Activated T-cell treated with anti-CD3 and anti-CD28 coated beads for 1 hour (primary cell): ENCODE measurements around the gene NEU4.
"Not testable (repeated sequence)": the region's sequence is repeated elsewhere in the genome, so short reads cannot be mapped to it uniquely, and the experiment has no call there.

Source experiments
- DNase-seq: peaks from one replicate; pipeline ENCODE4 v3.0.0-alpha.2; 2020; ENCODE audit warnings: low read depth

Gene NEU4

DNA sequence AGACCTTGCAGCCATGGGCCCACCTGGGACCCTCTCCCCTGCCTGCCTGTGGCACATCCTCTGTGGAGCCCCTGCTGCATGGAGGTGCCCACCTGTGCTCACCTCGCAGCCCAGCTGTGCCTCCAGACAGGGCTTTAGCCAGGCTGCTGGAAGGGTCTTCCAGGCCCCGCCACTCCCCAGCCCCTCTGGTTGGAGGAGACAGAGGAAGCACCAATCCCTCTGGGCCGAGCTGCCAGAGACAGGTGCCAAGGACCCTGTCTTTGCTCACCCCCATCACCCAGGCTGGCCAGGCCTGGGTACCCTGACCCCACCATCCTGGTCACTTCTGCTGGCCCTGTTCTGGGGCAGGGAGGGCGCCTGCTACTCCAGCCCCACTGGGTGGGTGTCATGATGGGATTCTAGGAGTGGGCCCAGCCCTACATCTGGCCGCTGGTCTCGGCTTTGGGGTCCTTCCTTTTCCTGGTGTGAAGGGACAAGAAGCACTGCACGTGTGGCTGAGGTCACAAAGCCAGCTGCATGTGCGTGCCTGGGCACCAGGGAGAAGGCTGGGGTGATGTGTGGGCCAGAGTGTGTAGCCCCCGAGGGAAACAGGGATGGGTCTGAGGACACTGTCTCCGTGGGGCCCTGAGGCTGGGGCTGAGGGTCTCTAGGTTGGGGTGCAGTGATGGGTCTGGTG is 9.3 kb upstream of the NEU4 start:
- no peak for DNase-seq

DNA sequence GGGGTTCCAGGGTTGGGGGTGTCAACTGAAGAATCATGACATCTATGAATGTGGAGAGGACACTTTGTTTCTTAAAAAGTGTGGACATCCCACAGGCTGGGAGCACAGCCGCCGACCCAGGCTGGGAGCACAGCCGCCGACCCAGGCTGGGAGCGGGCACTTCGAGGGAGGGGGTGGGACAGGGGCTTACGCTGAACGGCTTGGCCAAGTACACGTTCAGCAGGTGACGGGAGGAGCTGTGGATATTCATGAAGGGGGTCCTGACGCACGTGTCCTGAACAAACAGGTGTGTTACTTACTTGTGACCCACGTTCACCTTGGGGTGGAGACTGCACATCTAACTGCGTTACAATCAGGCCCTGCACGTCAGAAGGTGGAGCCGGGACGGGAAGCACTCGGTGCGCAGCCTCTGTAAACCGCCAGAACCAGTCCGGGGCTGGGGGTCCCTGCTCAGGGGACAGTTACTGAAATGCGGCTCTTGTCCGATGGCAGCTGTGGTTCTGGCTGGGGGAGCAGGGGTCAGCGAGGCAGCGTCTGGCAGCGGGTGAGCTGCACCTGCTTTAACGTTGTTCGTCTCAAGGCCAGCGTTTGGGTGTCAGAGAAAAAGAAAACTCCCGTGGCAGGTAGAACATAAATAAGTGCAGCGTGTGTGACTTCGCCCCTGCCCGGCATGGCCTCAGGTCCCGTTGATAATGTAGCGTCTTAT is 8.6 kb upstream of the NEU4 start:
- not testable (repeated sequence) for DNase-seq

DNA sequence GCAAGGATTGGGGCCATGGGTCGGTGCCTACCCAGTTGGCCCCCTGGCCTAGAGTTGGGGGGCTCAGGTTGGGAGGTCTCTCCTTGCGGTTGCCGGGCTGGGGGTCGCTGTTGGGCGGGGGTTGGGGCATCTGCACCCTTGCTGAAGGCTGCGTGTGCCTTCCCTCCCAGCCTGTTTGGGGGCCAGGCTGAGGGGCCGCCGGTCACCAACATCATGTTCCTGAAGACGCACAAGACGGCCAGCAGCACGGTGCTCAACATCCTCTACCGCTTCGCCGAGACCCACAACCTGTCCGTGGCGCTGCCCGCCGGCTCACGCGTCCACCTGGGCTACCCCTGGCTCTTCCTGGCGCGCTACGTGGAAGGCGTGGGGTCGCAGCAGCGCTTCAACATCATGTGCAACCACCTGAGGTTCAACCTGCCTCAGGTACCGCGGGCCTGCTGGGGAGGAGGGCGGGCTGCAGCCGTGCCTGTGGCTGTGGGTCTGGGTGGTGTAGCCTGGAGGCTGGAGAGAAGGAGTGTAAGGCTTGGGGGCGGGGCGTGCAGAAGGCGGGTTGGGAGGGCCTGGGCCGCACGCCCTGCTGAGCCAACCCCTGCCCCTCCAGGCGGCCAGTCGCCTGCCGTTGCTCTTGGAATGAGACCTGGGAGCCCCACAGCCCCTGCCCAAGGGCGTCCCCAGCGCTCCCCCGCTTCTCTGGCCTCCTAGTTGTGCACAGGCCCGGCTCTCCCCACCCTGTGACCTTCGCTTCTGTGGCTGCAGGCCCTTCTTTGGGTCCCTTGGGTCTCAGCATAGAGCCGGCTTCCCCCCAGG is 7.2 kb upstream of the NEU4 start:
- DNase-seq: no peak

DNA sequence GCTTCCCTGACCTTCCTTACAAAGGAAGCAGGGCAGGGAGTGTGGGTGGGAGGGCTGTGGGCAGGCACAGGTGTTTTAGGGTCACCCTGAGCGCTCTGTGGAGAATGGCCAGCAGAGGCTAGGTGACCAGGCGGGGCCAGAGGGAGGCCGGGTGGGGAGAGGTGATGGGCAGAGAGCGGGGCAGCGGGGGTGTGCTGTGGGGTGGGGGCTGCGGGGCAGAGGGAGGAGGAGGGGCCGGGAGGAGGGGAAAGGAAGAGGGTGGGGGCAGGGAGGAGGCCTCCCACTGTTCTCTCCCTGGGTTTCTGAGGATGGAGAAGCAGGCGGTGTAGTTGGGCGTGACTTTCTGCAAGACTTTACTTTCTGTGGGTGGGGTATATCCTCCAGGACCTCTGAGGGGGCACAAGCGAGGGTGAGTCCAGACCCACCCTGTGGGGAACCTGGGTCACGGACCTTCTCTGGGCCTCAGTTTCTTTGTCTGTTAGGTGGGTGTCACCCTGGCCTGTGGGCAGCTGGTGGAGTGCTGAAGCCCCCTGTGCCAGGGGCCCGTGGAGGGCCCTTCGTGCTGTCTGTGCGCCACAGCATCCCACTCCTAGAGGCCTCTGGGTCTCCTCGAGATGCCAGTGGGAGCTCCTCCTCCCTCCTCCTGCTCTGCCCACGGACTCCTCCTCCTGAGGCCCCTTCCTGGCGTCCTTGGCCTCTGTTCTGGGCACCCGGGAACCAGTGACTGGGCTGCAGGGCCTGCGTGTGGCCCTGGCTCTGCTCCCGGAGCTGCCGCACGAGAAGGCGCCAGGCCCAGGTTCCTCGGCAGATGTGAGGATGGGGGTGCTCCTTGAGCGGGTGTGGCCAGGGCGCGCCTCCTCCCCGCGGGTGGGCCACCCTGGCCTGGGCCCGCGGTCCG is 6.3 kb upstream of the NEU4 start:
- DNase-seq: no peak

DNA sequence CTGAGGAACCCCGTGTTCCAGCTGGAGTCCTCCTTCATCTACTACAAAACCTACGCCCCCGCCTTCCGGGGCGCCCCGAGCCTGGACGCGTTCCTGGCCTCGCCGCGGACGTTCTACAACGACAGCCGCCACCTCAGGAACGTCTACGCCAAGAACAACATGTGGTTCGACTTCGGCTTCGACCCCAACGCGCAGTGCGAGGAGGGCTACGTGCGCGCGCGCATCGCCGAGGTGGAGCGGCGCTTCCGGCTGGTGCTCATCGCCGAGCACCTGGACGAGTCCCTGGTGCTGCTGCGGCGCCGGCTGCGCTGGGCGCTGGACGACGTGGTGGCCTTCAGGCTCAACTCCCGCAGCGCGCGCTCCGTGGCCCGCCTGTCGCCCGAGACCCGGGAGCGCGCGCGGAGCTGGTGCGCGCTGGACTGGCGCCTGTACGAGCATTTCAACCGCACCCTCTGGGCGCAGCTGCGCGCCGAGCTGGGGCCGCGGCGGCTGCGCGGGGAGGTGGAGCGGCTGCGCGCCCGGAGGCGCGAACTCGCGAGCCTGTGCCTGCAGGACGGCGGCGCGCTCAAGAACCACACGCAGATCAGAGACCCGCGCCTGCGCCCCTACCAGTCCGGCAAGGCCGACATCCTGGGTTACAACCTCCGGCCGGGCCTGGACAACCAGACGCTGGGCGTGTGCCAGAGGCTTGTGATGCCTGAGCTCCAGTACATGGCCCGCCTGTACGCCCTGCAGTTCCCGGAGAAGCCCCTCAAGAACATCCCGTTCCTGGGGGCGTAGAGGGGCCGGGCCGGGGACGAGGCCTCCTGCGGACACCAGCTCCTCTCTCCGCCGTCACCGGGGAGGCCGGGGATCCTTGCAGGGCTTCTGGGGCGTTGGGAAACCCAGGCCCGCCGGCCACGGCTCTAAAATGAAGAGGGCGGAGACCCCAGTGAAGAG is 5.3 kb upstream of the NEU4 start:
- no peak for DNase-seq

DNA sequence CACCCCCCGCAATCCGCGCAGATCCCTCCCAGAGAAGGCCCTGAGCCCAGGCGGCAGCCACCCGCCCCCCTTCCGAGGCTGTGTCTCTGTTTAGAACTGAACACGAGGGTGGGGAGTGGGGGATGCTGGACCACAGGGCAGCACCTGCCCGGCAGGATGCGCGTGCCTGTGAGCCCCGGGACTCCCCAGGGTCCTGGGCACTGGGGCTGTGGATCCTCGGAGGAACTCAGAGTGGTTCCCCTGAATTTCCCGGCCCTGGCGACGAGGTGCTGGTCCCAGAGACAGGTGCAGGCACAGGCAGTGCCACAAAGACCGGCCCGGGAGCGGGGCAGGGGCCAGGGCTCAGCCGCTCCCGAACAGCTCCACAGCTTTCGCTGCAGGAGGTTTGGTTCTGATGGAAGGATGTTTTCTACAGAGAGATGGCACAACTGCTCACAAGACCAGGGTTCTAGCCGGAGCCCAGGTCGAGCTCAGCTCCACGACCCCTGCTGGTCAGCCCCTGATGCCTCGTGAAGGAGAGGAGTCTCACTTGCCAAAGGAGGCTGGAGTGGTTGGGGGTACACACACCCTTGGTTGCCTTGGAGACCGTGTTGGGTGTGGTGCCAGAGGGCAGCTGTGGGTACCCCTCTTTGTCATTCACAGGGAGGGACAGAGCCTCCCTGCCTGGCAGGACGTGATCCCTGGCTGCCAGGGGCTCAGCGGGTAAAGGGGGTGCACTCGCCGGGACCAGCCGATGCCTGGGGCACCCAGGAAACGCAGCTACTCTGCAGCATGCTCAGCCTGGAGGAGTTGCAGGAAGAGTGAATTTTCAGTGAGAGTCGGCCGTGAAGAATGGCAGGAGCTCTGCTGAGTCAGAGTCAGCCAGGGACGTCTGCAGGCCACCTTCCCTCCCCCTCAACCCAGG is 4.4 kb upstream of the NEU4 start:
- no peak for DNase-seq

DNA sequence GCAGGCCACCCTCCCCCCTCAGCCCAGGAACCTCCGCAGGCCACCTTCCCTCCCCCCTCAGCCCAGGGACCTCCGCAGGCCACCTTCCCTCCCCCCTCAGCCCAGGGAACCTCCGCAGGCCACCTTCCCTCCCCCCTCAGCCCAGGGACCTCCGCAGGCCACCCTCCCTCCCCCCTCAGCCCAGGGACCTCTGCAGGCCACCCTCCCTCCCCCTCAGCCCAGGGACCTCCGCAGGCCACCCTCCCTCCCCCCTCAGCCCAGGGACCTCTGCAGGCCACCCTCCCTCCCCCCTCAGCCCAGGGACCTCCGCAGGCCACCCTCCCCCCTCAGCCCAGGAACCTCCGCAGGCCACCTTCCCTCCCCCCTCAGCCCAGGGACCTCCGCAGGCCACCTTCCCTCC is 2.8 kb upstream of the NEU4 start:
- not testable (repeated sequence) for DNase-seq

DNA sequence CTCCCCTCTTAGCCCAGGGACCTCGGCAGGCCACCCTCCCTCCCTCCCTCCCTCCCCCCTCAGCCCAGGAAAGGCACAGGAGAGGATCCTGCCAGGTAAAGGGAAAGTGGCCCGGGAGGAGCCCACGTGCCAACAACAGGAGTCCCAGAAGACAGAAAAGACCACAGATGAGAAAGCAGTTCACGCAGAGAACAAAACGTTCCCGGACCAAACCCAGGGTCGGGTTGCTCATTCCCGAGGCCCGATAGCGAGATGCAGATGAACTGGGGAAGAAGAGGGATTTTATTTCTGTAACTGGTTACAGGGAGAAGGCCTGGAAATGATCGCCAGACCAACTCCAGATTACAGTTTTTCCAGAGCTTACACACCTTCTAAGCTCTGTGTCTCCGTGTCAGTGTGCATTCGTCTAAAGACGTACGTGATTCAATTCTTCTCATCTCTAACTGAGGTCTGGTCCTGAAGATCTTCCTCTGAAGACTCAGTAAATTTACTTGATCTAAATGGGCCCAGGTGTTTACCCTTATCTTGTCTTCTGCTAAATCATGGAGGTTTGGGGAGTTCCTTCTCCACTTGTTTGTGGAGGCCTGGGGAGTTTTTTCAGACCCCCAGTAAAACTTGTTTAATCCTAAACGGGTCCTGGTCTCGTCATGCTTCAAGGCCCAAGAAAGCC is 807 bp upstream of the NEU4 start:
- DNase-seq: no peak

DNA sequence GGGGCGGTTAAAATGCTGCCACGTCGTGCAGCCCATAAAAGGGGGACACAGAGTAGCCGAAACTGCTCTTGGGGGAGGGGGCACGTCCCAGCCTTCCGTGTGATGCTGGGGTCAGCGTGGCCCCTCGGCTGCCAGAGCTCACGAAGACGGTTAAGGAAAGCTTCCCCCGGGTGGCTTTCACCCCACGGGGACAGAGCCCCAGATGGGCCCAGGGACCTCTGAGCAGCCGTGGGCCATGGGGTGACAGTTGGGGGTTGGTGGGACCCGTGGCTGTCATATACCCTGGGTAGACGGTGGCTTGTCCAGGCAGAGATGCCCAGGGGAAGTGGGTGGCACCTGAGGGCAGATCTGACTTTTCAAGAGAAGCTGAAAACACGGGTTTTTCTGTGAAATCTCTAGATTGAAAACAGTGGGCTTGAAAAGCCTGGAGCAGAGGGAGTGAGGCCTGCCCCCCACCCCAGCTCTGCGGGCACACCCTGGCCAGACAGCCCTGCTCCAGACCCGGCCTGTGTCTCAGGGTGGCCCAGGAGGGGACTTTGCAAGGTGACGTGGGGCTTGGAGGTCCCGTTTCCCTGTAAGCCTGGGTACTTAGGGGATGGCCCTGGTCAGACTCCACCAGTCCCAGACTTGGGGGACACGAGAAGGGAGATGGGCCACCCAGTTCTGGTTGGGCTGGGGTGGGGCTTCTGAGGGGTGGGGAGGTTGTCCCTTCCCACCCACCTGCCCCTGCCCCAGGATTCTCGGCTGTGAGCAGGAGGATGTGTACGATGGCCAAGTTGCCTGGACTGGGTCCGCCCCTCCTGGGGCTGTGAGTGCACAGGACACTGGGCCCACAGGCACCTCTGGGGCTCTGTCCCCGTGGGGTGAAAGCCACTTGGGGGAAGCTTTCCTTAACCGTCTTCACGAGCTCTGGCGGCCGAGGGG is 652 bp downstream of the NEU4 start:
- DNase-seq: no peak

DNA sequence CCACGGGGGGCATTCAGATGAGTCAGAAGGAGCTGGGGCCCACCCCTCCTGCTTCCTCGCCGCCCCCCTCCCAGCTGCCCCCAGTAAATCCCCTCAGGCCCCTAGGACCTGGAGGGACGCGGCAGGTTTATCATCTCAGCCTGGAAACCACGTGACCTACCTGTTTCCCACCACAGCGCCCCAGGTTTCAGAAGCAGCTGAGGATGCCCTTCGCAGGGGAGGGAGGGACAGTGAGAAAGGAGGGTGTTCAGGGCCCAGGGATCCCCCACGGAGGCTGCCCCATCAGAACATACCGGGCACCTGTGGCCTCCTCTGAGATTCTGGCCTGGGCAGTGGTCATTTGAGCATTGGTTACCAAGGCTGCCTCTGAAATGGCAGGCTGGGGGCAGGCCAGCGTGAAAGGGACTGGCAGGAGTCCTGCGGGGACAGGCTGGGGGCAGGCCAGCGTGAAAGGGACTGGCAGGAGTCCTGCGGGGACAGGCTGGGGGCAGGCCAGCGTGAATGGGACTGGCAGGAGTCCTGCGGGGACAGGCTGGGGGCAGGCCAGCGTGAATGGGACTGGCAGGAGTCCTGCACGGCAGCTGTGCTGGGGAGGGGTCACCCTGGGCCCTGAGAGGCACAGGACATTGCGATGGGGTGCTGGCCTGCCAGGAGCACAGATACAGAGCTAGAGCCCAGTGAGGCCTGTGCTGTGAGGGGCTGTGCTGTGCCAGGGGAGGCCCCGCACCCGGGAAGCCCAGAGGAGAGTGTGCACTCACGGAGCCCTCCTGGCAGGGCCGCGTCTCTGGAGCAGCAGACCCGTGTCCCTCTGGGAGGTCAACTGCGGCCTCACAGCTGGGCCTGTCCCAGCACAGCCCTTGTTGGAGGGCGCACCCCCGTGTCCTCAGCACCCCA is 1.6 kb downstream of the NEU4 start:
- no peak for DNase-seq

DNA sequence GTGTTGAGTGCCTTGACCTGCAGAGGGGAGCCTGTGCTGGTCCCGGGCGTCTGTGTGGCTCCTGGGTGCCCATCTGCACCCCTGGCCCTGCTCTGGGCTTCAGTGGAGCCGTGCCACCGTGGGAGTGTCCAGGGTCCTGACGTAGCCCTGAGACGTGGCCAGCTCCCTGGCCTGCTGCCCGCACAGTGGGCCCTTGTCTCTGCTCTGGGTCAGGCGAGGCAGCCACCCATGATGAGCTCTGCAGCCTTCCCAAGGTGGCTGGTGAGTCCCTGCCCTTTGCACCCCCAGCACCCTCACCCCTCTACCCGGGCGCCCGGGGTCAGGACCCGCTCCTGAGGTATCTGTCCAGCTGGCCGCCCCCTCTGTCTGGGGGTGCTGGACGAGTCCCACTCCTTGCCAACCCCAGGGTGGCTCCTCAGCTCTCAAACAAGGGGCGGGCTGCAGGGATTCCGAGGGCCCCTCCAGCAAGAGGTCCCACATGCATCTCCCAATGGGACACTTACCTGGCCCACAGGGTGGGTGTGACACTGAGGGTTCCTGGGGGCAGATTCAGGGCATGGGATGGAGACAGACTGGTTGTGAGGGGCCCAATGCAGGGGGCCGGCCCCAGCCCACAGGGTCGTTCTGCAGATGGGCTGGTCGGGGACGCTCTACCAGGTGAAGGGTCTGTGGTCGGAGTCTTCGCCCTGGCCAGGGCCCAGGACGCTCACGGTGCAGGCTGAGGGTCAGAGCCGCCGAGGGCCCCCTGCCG is 2.4 kb downstream of the NEU4 start:
- DNase-seq: no peak

DNA sequence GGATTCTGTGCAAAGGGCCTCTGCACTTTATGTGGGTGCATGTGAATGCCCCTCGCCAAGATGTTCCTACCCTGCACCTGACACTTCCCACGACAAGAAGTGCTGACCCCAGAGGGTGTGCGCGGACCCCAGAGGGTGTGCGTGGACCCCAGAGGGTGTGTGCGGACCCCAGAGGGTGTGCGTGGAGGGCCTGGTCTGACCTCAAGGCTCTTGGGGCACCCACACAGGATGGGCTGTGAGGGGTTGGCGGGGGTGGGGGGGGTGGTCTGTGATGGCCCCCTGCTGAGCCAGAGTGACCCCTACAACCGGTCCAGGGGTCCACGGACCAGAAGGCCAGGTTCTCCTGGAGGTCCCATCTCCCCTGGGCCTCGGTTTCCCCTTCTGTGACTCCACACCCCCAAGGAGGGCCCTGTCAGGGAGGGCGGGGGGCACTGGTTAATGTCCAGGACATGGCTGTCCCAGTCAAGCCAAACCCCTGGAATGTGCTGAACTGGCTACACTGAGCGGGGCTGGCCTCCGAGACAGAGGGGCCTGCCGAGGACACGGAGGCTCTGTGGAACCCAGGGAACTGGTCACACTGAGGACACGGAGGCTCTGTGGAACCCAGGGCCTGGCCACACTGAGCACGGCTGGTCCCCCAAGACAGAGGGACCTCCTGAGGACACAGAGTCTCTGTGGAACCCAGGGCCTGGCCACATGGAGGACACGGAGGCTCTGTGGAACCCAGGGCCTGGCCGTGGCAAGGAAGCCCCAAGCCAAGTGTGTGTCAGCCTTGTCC is 3.1 kb downstream of the NEU4 start:
- DNase-seq: no peak

DNA sequence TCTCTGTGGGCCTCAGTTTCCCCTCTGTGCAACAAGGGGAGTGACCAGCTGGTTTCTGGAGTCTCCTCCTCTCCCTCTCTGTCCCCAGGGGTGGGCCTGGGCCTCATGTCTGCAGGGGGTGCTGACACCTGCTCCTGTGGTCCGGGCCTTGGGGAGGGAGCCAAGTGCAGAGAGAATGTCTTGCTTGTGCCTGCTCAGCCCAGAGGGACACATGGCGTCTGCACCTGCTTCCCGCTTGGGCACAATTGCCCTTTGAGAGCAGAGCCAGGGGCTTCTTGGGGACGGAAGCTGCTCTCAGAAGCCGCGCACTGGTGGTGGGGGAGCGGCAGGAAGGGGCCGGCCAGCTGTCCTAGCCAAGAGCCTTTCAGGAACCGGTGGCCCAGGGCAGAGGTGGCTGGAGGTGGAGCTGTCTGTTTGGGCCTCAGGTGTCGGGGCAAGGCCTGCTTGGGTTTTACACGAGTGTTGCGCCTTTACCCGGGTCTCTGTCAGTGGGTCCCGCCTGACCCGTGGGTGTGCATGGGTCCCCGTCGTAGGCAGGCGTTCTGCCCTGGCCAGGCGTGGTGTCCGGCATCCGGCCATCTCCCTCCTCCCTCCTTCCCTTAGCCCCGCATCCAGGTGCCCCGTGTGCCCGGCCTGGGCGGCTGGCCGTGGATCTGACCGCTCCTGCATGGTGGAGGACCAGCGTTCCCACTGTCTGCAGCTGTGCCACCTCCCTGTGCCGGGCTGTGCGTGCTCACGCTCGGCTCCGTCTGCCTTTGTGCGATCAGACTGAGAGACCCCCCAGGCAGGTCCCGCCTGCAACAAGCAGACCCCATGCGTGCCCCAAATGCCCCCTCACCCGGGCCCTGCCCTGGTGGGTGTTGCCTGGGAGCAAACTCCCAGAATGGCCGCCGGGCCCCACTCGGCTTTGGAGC is 4.0 kb downstream of the NEU4 start:
- no peak for DNase-seq

DNA sequence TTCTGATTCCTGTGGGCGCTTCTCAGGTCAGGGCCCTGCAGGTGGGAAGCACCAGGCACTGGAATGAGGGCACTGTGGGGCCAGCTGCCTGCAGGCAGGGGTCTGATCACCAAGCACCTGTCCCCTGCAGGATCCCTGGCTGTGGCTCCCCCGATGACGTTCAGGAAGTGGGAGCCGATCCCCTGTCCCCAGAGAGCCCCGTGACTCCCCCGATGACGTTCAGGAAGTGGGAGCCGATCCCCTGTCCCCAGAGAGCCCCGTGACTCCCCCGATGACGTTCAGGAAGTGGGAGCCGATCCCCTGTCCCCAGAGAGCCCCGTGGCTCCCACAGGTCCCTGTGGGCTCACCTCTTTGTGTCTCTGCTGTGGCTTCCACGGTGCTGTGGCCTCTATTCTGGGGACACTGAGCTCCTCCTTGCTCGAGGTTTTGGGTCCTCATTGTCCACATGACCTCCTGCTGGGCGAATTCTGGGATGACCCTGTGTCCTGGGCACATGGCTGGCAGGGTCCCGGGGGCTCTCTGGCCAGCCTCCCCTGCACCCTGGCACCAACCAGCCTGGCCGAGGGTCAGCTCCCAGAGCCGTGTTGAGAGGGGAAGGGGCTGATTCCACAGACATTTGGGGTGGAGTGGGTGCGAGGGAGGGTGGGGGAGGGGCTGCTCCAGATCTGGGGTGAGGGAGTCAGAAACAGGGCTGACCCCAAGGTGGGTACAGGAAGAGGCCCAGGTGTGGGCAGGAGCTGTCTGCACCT is 4.8 kb downstream of the NEU4 start:
- DNase-seq: no peak
